Measurements from ENCODE around the gene DPP10.

Gene DPP10

DNA sequence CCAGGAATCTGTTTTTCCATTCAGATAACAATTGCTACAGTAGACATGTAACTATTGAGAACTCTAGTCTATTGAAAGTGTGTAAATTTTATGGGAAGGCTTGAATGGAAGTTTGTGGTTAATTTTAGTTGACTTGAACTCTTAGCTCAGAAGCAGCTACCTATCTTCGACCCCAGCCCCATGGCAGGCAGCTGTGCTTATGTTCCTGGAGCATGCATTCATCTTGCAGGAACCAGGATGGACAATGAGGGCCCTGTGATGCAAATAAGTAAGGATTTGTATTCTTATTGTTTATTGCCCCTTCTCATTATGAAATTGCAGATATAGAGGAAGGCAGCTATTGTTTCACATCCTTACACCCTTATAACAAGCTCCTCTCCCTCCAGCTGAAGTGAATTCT, 1252.2 kb downstream of the DPP10 start:
- DNase-seq (ENCODE audit: low read depth, low spot score), result no peak

DNA sequence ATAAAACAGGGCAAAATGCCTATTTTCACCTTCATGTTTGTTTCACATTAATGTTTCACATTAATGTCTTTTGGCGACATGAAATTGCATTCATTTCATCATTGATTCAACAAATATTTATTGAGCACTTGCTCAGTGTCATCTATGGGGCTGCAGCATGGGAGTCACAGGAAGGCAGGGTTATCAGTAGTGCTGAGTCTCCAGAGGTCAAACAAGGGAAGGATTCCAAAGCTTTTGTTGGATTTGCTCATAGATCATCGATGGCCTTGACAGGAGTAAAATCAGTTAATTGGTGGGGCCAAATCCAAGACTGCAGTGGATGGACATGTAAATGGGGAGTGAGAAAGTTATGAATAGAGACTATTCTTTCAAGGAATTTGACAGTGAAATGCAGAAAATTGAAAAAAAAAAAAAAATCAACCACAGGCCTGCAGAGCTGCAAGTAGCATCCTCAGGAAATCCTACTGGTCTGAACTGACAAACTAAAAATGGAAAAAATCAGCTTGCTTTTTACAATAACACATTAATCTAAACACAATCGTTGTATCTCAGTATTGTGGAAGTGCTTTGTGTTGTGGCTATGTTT, 1290.8 kb downstream of the DPP10 start:
- DNase-seq (ENCODE audit: low read depth, low spot score), result no peak

DNA sequence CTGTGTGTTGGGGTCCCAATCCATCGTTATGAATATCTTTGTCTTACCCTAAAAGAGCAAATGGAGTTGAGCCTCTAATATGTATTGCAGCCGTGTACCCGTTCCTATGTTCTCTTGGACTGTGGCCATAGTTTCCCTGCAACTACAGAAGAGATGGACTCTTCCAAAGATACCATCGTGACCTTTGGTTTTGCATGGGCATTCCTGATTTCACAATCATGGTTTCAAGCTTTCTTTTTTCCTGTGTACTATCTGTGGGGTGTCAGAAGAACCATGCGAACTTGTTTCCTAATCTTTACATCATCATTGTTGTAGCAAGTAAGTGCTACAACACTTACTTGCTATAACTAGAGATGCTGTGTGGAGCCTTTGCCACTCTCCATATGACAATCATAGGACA, 1295.7 kb downstream of the DPP10 start:
- DNase-seq (ENCODE audit: low read depth, low spot score), result no peak

DNA sequence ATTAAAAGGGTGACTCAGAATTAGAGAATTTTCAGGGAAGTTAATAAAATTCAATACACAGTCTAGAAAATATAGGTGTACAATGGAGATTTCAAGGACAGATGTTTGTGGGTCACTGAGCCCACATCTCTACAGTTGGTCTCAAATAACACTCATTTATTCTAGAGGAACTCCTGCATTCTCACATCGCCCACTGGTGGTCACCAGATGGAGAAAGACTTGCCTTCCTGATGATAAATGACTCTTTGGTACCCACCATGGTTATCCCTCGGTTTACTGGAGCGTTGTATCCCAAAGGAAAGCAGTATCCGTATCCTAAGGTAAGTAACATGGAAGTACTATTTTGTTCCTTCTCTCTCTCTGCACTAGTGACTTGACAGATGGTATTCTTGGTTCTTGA, 1297.1 kb downstream of the DPP10 start:
- DNase-seq (ENCODE audit: low read depth, low spot score), result no peak

DNA sequence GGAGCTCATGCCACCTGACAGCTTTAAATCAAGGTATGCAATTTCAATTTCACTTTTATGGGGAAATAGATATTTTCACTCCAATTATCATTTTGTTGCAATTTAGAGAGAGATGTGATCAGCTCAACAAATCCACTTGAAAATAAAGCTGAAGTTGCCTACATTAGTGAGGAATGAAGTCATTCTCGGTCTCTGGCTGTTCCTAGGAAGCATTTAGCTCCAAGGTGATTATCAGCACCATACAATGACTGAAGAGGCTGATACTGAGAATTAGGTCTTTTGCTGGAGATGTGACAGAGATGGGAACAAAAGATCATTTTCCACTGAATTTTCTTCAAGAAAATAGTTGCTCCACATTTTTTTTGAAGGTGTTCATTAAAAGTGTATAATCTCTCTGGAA, 1303.7 kb downstream of the DPP10 start:
- no peak for DNase-seq (ENCODE audit: low read depth, low spot score)

DNA sequence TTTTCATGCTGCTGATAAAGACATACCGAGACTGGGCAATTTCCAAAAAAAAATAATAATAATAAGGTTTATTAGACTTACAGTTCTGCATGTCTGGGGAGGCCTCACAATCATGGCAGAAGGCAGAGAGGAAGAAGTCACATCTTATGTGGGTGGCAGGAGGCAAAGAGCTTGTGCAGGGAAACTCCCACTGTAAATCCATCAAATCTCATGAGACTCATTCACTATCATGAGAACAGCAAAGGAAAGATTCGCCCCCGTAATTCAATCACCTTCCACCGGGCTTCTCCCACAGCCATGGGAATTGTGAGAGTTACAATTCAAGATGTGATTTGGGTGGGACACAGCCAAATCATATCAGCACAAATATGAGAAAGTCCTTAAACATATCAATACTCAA, 1314.8 kb downstream of the DPP10 start:
- no peak for DNase-seq (ENCODE audit: low read depth, low spot score)

DNA sequence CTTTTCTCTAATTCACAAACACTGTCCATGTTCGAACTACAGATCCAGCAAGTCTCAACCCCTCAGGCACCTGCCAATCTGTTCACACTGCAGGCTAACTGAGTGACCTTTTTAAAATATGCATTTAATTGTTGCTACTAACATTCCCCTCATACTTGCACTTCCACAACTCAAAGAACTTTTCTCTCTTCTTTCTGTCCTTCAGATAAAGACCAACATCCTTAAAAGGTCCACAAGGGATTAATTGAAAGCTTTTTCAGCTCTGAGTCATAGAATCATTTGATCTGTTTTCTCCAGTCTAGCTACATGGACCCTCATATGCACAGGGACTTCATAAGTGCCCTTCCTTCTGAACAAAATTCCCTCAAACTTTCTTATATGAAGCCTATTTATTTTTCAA, 1321.2 kb downstream of the DPP10 start:
- no peak for DNase-seq (ENCODE audit: low read depth, low spot score)

DNA sequence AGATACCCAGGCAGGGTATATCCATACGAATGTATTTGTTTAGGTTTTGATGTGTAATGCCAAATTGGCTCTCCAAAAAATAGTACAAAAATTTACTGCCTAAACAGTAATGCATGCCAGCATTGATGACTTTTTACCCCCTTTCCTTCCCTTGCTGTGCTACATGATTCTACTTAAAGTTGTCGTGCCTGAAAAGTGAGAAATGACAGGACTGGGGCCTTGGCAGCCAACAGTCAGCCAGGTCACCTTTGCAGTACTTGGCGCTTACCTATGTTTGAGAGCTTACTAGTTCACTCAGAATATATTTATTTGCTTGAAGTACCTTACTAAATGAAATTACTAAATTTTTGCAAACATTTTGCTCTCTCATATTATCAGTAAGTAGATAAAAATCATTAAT, 1329.1 kb downstream of the DPP10 start:
- DNase-seq (ENCODE audit: low read depth, low spot score), result no peak

DNA sequence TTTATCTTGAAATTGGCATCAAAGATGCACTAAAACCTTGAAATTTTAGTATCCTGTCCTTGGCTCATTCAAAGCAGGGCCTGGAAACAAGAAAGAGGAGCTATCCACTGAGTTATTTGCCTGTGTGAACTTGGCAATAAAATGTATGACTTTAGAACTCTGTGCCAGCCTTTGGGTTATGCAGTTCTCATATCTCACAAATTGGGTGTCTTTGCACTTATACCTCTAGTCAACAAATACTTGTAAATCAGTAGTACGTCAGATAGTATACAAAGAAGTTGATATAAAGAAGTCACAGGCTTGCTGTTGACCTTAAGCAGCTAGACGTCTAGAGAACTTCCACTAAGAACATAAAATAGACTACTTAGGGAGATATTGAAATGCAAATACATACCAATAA, 1331.9 kb downstream of the DPP10 start:
- no peak for DNase-seq (ENCODE audit: low read depth, low spot score)

DNA sequence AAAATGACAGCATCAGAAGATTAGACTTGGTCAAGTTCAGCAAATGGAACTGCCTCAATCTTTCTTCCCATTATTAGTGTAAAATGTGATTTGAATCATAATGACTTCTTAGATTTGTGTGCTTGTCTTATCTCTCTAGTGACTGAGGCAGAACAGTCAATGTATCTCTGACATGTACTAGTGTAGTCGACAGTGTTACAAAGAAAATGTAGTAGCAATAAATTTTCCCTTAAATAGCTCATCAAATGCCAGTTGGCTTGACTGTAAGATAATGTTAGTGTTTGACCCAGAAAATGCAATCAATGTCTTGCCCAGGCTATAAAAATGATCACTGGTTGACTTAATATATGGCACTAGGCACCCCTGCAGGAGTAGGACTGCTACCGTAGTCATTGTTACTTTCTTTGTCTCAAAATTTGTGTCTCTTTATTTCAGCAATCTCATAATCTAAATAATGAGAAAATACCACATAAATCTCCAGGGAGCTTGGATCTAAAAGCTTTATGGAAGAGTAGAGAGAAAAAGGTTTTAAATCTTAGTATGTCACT, 1336.7 kb downstream of the DPP10 start:
- DNase-seq (ENCODE audit: low read depth, low spot score), result no peak

DNA sequence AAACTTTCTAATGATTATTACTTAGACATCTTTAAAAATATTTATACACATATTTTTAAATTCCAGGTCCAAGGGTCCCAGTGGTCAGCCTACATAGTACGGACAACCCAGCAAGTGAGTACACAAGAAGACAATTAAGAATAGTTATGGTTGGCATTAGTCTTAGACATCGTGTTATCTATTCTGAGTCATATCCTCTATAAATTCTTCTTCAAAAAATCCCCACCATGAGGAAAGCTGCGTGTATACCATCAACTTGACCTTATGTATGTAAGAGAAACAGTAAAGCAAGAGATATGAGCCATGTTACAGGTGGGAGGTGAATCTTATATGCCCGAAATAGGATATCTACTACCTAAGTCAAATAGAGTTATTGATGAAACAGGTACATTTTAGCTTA, 1339.8 kb downstream of the DPP10 start:
- no peak for DNase-seq (ENCODE audit: low read depth, low spot score)

DNA sequence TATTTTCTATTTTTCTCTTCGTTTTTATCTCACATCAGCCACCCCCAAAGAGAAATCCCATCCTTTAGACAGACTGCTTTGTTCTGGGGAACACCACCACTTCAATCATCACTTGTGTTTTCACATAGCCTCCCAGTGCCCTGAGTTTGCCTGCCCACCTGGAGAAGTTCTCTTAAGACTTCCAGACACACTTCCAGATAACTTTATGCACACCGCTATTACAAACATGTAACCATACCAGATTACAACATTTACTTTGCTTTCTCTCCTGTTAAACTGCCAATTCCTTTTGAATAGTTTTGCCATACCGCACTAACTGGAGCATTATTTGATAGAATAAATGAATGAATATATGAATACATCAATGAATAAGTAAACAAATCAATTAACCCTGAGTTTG, 1353.6 kb downstream of the DPP10 start:
- no peak for DNase-seq (ENCODE audit: low read depth, low spot score)

DNA sequence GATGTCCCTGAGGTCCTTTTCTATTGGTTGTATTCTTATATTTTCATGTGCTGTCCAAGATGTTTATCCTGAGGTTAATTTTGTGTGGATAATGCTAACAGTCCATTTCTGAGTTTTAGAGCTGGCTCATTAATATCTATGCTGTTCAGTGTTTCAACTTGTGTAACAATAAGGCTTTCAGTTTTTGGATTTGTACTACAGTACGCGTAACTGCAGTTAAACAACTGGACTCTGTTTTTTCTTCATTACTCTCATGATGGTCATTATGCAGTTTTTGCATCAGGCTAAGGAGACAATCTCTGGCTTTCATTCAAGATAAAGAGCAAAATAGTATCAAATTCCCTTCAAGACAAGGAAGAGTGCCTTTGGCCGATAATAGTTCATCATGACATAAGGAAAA, 1364.8 kb downstream of the DPP10 start:
- no peak for DNase-seq (ENCODE audit: low read depth, low spot score)

DNA sequence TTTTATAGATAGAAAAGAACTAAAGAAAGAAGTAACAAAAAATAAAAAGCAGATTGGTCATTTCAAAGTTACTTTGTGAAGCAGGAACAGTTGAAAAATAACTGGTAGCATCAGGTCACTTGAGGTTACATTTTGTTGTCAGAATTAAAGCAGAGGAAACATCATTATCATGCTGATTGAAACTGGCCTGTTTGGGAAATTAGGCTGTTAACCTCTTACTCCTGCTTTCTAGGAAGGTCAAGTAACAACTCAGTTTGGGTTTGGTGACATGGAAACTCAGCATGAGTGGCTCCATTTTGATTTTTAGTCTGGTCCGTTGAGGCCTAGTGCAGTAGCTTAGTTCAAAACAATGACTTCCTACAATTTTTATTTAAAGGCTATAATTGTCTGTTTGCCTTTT, 1383.5 kb downstream of the DPP10 start:
- DNase-seq (ENCODE audit: low read depth, low spot score), result no peak

DNA sequence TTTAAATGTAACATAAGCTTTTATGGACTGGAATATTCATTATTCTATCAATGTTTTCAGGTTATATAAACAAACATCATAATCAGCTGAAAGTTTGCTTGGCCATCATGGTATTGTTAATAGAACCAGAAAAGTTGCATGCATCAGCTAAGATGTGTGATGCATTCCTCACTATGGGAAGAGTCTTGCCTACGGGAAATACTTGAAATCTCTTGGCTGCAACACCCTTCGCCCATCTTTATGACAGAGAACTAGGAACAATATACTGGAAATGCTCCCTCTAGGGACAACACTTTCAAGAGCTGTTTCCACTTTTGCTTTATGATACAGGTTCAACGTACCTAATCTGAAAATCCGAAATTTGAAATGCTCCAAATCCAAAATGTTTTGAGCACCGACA, 1390.8 kb downstream of the DPP10 start:
- no peak for DNase-seq (ENCODE audit: low read depth, low spot score)

DNA sequence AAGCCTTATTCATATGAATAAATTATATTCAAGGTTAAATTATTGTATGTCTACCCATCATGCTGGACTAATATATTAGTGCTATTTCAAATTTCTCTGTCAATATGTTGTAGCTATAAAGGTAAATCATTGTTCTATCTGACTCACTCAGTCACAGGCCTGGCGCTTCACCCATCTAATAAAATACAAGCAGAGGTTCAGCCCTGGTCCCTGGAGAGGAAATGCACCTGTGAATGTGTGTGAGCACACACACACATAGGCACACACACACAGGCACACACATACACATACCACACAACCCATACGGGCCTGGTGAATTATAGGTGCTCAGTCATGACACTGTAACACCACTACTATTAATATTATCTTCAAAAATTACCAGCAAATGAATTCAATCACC, 1396.1 kb downstream of the DPP10 start:
- DNase-seq (ENCODE audit: low read depth, low spot score), result no peak

DNA sequence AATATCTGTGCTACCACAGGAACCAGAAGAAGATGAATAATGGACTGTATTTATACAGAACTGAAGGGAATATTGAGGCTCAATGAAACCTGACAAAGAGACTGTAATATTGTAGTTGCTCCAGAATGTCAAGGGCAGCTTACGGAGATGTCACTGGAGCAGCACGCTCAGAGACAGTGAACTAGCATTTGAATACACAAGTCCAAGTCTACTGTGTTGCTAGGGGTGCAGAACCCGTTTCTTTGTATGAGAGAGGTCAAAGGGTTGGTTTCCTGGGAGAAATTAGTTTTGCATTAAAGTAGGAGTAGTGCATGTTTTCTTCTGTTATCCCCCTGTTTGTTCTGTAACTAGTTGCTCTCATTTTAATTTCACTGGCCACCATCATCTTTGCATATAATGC, 1399.9 kb downstream of the DPP10 start:
- DNase-seq (ENCODE audit: low read depth, low spot score), result no peak

DNA sequence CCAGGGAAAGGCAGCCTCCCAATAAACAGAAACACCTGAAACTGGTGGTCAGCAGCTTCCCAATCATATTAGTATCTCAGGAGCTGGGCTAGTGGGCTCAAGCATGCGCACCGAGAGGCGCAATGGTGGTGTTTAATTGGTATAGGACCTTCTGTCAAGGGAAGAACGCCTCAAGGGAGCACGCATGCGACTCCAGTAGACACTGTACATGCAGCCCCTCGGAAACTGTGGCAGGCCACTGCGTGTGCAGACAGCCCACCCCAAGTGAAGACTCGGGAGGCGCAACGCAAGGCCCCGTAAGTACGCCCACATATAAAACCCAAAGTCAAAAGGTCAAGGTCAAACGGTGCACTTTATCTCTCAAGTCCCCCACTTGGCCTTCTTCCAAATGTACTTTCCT, 1405.8 kb downstream of the DPP10 start:
- DNase-seq (ENCODE audit: low read depth, low spot score), result no peak

DNA sequence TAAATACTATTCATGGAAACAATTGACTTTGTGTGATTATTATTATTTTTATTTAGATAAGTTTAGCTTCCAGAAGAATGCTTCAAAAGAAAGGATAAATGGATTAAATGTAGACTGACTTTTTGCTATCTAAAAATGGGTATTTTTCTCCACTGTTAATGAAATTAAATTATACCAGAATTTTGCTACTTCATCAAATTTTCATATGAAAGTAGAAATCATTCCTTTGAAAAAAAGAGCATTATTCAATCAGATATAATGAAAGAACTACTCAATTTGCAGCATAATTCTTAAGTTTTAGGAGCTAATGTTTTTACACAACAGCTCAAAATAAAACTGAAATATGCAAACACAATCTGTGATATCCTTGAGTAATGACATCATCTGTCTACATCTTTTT, 1424.6 kb downstream of the DPP10 start:
- no peak for DNase-seq (ENCODE audit: low read depth, low spot score)

DNA sequence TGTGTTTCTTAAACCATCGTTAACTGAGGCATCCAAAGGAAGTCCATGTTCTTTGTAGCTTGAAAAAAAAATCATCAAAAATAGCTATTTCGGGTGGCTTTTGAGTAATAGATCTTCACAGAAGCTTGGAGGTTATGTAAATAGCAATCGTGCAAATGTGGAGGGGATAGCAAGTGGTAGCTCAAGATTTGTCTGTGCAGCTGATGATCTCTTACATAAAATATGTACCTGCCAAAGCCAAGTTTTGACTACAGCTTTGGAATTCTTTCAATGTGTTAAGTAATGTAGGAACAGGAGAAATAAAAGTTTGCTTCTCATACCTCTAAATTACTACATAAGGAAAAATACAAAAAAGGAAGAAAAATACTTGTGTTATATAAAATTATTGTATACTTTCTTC, 1432.0 kb downstream of the DPP10 start:
- DNase-seq (ENCODE audit: low read depth, low spot score), result no peak

DNA sequence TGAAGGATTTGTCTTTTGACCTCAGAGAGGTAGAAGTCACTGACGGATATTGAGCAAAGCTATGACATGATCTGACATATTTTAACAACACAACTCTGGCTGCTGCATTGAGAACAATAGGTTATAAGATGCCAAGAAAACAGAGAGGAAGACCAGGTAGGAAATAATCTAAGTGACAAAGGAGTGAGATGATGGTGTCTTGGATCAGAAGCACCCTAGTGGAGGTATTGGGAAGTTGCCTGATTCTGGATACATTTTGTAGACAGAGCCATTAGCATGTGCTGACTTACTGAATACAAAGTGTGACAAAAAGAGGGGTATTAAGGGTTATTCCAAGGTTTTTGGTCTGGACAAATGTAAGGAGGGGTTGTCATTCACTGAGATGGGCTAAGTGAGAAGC, 1438.1 kb downstream of the DPP10 start:
- no peak for DNase-seq (ENCODE audit: low read depth, low spot score)

DNA sequence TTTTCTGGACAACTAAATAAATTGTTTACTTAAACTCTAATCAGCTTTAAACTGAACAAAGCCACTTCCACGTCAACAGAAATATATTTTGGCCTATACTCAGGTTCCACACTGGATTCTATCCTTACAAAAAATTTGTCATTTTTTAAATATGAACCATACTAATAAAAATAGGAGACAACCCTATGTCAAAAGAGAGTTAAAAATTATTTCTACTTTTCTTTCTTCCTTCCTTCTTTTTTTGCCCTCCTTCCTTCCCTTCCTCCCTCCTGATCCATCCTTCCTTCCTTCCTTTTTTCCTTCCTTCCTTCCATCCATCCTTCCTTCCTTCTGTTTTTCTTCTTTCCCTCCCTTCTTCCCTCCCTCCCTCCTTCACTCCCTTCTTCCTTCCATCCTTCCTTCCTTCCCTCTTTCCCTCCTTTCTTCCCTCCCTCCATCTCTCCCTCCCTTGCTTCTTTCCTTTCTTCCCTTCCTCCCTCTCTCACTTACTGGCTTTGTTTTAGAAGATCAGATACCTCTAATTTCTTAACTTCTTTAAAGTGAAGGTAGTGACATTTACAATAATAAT, 1444.9 kb downstream of the DPP10 start:
- no peak for DNase-seq (ENCODE audit: low read depth, low spot score)
